Right lobe of liver (tissue), 6 donors: Measurements from ENCODE around the gene TBCD. TPM values are rescaled to one million over a fixed set of nuclear protein-coding genes. Genes with fewer than 3 reads are reported as not detected.

Experiments
- ATAC-seq, 4 donors: fragments of 200-7000 bp; cut with Tn5 transposase; one replicate each; pipeline ENCODE4 v1.9.1; 2020; ENCODE audit warnings: mild to moderate bottlenecking in 4 of 4, moderate library complexity in 4 of 4
- DNase-seq, 3 donors: peaks; one replicate each; pipeline ENCODE4 v3.0.0-alpha.2; 2020
- H3K27ac ChIP-seq, 3 donors: fragments of 200-600 bp; one replicate each; pipeline ENCODE4 v1.8.0; 2022
- H3K27me3 ChIP-seq, 2 donors: fragments of 200-600 bp; one replicate each; pipeline ENCODE4 v1.8.0; 2022
- H3K36me3 ChIP-seq, 4 donors: fragments of 200-600 bp; sonication (generic) in 1 of 4; one replicate each; pipeline versions ENCODE4 v1.5.1 to v1.8.0; 2017 to 2022; ENCODE audit warnings: control low read depth in 1 of 4
- H3K4me1 ChIP-seq, 4 donors: fragments of 200-600 bp; sonication (generic) in 1 of 4; one replicate each; pipeline versions ENCODE4 v1.5.1 to v1.8.0; 2017 to 2022; ENCODE audit warnings: control low read depth in 1 of 4
- H3K4me3 ChIP-seq, 3 donors: fragments of 200-600 bp; one replicate each; pipeline ENCODE4 v1.8.0; 2022
- H3K9me3 ChIP-seq, 4 donors: fragments of 200-600 bp; sonication (generic) in 1 of 4; one replicate each; pipeline versions ENCODE4 v1.5.1 to v1.8.0; 2017 to 2022; ENCODE audit warnings: control low read depth in 1 of 4
- CTCF ChIP-seq, 4 donors: fragments of 200-600 bp in 3 of 4; fragments of 450-650 bp in 1 of 4; IDR thresholded peaks; one replicate each; pipeline versions ENCODE4 v1.5.1 to v1.8.0; 2016 to 2022; ENCODE audit warnings: antibody characterized with exemption in 4 of 4, mild to moderate bottlenecking in 2 of 4
- POLR2A ChIP-seq: fragments of 450-650 bp; IDR thresholded peaks from one replicate; pipeline ENCODE4 v1.6.1; 2017; ENCODE audit warnings: antibody characterized with exemption, mild to moderate bottlenecking
- WGBS: methylation state at CpG from one replicate; pipeline ENCODE4 v1.1.6; 2018; ENCODE audit warnings: low coverage, low lambda C conversion rate; ENCODE audit not compliant: insufficient coverage; ENCODE audit errors: missing lambda C conversion rate; 5-methylcytosine and 5-hydroxymethylcytosine counted together
- intact Hi-C, 2 donors: fragments of 100-400 bp; cut with DNase I; formaldehyde crosslinking; loops; one replicate each; pipeline versions ENCODE4 v1.11.2 to v1.14.1; 2022
- total RNA-seq, 6 experiments: library from RNA; depleted of rRNA in 2 of 6; stranded (reverse); fragments of >200 nt in 2 of 6; fragmentation: NEBNext Ultra II Directional in 3 of 6; extraction: Animal tissue kit (Norgen Biotek cat#: 25700) in 3 of 6; gene quantifications; one replicate each; pipeline versions ENCODE4 v1.1.0 to v1.2.4, GENCODE V29; 2016 to 2023
- donor health status: DM: no; HTN: yes; CAD: no.
- donor health status: DM: no; HTN: no; CAD: no.
- donor health status: DM: no; HTN: no; CAD: no.
- donor health status: DM: no; HTN: yes; CAD: no.
- donor health status: DM: no; HTN: yes; CAD: no.

The TBCD gene
- total RNA-seq, 6 experiments from 2014 or later = 28.0 to 55.7 (median 41.3) TPM

GRCh38 chr17:82881900-82882714 lies 130.2 kb downstream of the TBCD start:
- H3K9me3 ChIP-seq = no peaks in the 10 kb centered on the region
- TF ChIP-seq POLR2A (no peak), CTCF (IDR thresholded peaks at IDR 0.05) (no peak)
- intact Hi-C loops = no loop called here
- ATAC-seq = peak; percentile 62 to 80 (median 68)
- H3K27me3 ChIP-seq = no peaks in the 10 kb centered on the region
- peaks cover 0 to 4% (median 0%) of the 10 kb centered on the region in 4 donors for H3K4me1 ChIP-seq
- peak; percentile 63 to 80 (median 73) for DNase-seq
- H3K4me3 ChIP-seq = no peak overlapping the region
- no peak overlapping the region for H3K27ac ChIP-seq
- 70% methylated on average over 14 of the region's 17 CpGs for WGBS
- H3K36me3 ChIP-seq = no peaks in the 10 kb centered on the region

GRCh38 chr17:82882715-82883418 lies 131.0 kb downstream of the TBCD start:
- no peak overlapping the region for H3K4me3 ChIP-seq
- no peaks in the 10 kb centered on the region for H3K9me3 ChIP-seq
- DNase-seq (no peak), ATAC-seq (peak; percentile 6 to 35 (median 17))
- 70% methylated on average over 18 of the region's 39 CpGs for WGBS
- H3K27ac ChIP-seq = no peak overlapping the region
- H3K36me3 ChIP-seq = no peaks in the 10 kb centered on the region
- no peak for TF ChIP-seq CTCF (IDR thresholded peaks at IDR 0.05)
- TF ChIP-seq POLR2A = no peak
- intact Hi-C loops = no loop called here
- peaks cover 0 to 4% (median 0%) of the 10 kb centered on the region in 4 donors for H3K4me1 ChIP-seq
- no peaks in the 10 kb centered on the region for H3K27me3 ChIP-seq

- DNase-seq = no peak
- 90% methylated on average over 9 of the region's 23 CpGs for WGBS
- TF ChIP-seq POLR2A = no peak
- TF ChIP-seq CTCF (IDR thresholded peaks at IDR 0.05) = no peak
- intact Hi-C loops = no loop called here
- no peak for ATAC-seq
- Histone ChIP-seq H3K36me3 (no peaks in the 10 kb centered on the region), H3K4me1 (peaks cover 0 to 6% (median 1%) of the 10 kb centered on the region in 4 donors), H3K4me3 (no peak overlapping the region), H3K27ac (no peak overlapping the region), H3K27me3 (no peaks in the 10 kb centered on the region), H3K9me3 (no peaks in the 10 kb centered on the region)
These were observed 131.7 kb downstream of the TBCD start for GRCh38 chr17:82883419-82884031.

- H3K27me3 ChIP-seq = no peaks in the 10 kb centered on the region
- H3K27ac ChIP-seq = no peak overlapping the region
- H3K4me1 ChIP-seq = peaks cover 0 to 14% (median 3%) of the 10 kb centered on the region in 4 donors
- intact Hi-C loops = no loop called here
- TF ChIP-seq CTCF (IDR thresholded peaks at IDR 0.05) (no peak), POLR2A (no peak)
- H3K36me3 ChIP-seq = no peaks in the 10 kb centered on the region
- 89% methylated on average over 11 of the region's 25 CpGs for WGBS
- ATAC-seq (no peak), DNase-seq (no peak)
- no peak overlapping the region for H3K4me3 ChIP-seq
- no peaks in the 10 kb centered on the region for H3K9me3 ChIP-seq
These were observed 132.6 kb downstream of the TBCD start for GRCh38 chr17:82884341-82884969.
